H9 (cell line): ENCODE data around the gene NPPC. TPM values are rescaled to one million over a fixed set of nuclear protein-coding genes. Genes with fewer than 3 reads are reported as not detected.

Experiments
- DNase-seq: peaks from one replicate; pipeline ENCODE4 v3.0.0-alpha.2; 2017
- H2AFZ ChIP-seq: one replicate; pipeline ENCODE4 v1.6.1; 2013; ENCODE audit warnings: mild to moderate bottlenecking, low read length, control low read depth, moderate library complexity
- H2AK5ac ChIP-seq: 2 replicates; pipeline ENCODE4 v1.6.1; 2013; ENCODE audit warnings: low read length, control low read depth, mixed read lengths; ENCODE audit not compliant: insufficient read length
- H2BK120ac ChIP-seq: one replicate; pipeline ENCODE4 v1.6.1; 2013; ENCODE audit warnings: low read depth, mild to moderate bottlenecking, low read length, control low read depth, inconsistent platforms; ENCODE audit not compliant: poor library complexity, severe bottlenecking
- H2BK12ac ChIP-seq: 2 replicates; pipeline ENCODE4 v1.6.1; 2013; ENCODE audit warnings: low read length, control low read depth, mixed read lengths, low read depth; ENCODE audit not compliant: insufficient read length
- H2BK15ac ChIP-seq: 2 replicates; pipeline ENCODE4 v1.6.1; 2013; ENCODE audit warnings: low read depth, low read length, control low read depth
- H2BK20ac ChIP-seq: one replicate; pipeline ENCODE4 v1.6.1; 2013; ENCODE audit warnings: low read depth, mild to moderate bottlenecking, low read length, control low read depth, inconsistent platforms; ENCODE audit not compliant: poor library complexity, severe bottlenecking
- H2BK5ac ChIP-seq: 2 replicates; pipeline ENCODE4 v1.6.1; 2013; ENCODE audit warnings: low read length, control low read depth, mixed read lengths; ENCODE audit not compliant: insufficient read length
- H3K14ac ChIP-seq: 2 replicates; pipeline ENCODE4 v1.6.1; 2013; ENCODE audit warnings: low read length, control low read depth; ENCODE audit not compliant: insufficient read depth
- H3K18ac ChIP-seq: 2 replicates; pipeline ENCODE4 v1.6.1; 2013; ENCODE audit warnings: low read depth, mild to moderate bottlenecking, mixed read lengths, low read length, control low read depth; ENCODE audit not compliant: insufficient read length
- H3K23ac ChIP-seq: 2 replicates; pipeline ENCODE4 v1.6.1; 2013; ENCODE audit warnings: low read length, control low read depth, mixed read lengths, low read depth; ENCODE audit not compliant: insufficient read length
- H3K23me2 ChIP-seq: 2 replicates; pipeline ENCODE4 v1.6.1; 2013; ENCODE audit warnings: low read depth, mild to moderate bottlenecking, mixed read lengths, low read length, control low read depth; ENCODE audit not compliant: insufficient read length, poor library complexity, severe bottlenecking
- H3K27ac ChIP-seq: 2 replicates; pipeline ENCODE4 v1.5.1; 2013; ENCODE audit warnings: low read length, control low read depth, mixed read lengths, low read depth; ENCODE audit not compliant: insufficient read length
- H3K27me3 ChIP-seq: 2 replicates; pipeline ENCODE4 v1.6.1; 2013; ENCODE audit warnings: low read length, control low read depth, inconsistent platforms; ENCODE audit not compliant: insufficient read depth
- H3K4ac ChIP-seq: 2 replicates; pipeline ENCODE4 v1.6.1; 2013; ENCODE audit warnings: low read depth, mild to moderate bottlenecking, control low read depth, inconsistent platforms, low read length, moderate library complexity
- H3K4me1 ChIP-seq: 2 replicates; pipeline ENCODE4 v1.6.1; 2013; ENCODE audit warnings: low read length, control low read depth, inconsistent platforms; ENCODE audit not compliant: insufficient read depth
- H3K4me2 ChIP-seq: 2 replicates; pipeline ENCODE4 v1.6.1; 2013; ENCODE audit warnings: low read length, control low read depth, mixed read lengths; ENCODE audit not compliant: insufficient read length, insufficient read depth
- H3K56ac ChIP-seq: 2 replicates; pipeline ENCODE4 v1.6.1; 2013; ENCODE audit warnings: low read depth, mild to moderate bottlenecking, mixed read lengths, low read length, control low read depth; ENCODE audit not compliant: insufficient read length
- H3K79me1 ChIP-seq: 2 replicates; pipeline ENCODE4 v1.6.1; 2013; ENCODE audit warnings: low read depth, mild to moderate bottlenecking, moderate library complexity, low read length, control low read depth, inconsistent platforms; ENCODE audit not compliant: insufficient read depth, poor library complexity, severe bottlenecking
- H3K79me2 ChIP-seq: 2 replicates; pipeline ENCODE4 v1.6.1; 2013; ENCODE audit warnings: low read length, control low read depth, inconsistent platforms; ENCODE audit not compliant: insufficient read depth
- H3K9ac ChIP-seq: 2 replicates; pipeline ENCODE4 v1.6.1; 2013; ENCODE audit warnings: low read length, control low read depth, mixed read lengths; ENCODE audit not compliant: insufficient read length; ENCODE audit errors: extremely low read depth
- H3K9me3 ChIP-seq: one replicate; pipeline ENCODE4 v1.6.1; 2013; ENCODE audit warnings: low read depth, low read length, inconsistent platforms; ENCODE audit not compliant: control insufficient read depth
- H3T11ph ChIP-seq: one replicate; pipeline ENCODE4 v1.6.1; 2013; ENCODE audit warnings: mild to moderate bottlenecking, low read length, control low read depth, inconsistent platforms
- H4K20me1 ChIP-seq: one replicate; pipeline ENCODE4 v1.6.1; 2013; ENCODE audit not compliant: control insufficient read depth, insufficient read length, insufficient read depth
- H4K5ac ChIP-seq: 2 replicates; pipeline ENCODE4 v1.6.1; 2013; ENCODE audit warnings: low read depth, mild to moderate bottlenecking, mixed read lengths, low read length, control low read depth; ENCODE audit not compliant: insufficient read length
- H4K8ac ChIP-seq: replicated peaks from 2 replicates; pipeline ENCODE4 v1.6.1; 2013; ENCODE audit warnings: low read length, control low read depth, mixed read lengths, low read depth; ENCODE audit not compliant: insufficient read length
- H4K91ac ChIP-seq: 2 replicates; pipeline ENCODE4 v1.6.1; 2013; ENCODE audit warnings: low read depth, mild to moderate bottlenecking, moderate library complexity, mixed read lengths, low read length, control low read depth; ENCODE audit not compliant: insufficient read length
- H3K27ac Mint-ChIP-seq, 3 experiments: 2 replicates in 2 of 3; 3 replicates in 1 of 3; pipeline ENCODE4 v1.8.0; 2020 to 2021; ENCODE audit warnings: mixed read lengths in 3 of 3, mild to moderate bottlenecking in 1 of 3, moderate library complexity in 1 of 3
- H3K27me3 Mint-ChIP-seq: 2 replicates; pipeline ENCODE4 v1.8.0; 2021; ENCODE audit warnings: low read depth, mild to moderate bottlenecking, moderate library complexity, mixed read lengths
- H3K36me3 Mint-ChIP-seq, 3 experiments: 2 replicates in 2 of 3; 3 replicates in 1 of 3; pipeline ENCODE4 v1.8.0; 2020 to 2021; ENCODE audit warnings: low read depth in 3 of 3, mixed read lengths in 3 of 3; ENCODE audit not compliant: insufficient read depth in 1 of 3
- H3K4me1 Mint-ChIP-seq, 2 experiments: 2 replicates each; pipeline ENCODE4 v1.8.0; 2020; ENCODE audit warnings: mixed read lengths in 2 of 2
- H3K4me3 Mint-ChIP-seq, 2 experiments: 2 replicates in 1 of 2; 3 replicates in 1 of 2; pipeline ENCODE4 v1.8.0; 2020 to 2021; ENCODE audit warnings: mild to moderate bottlenecking in 2 of 2, mixed read lengths in 2 of 2, moderate library complexity in 1 of 2
- H3K9me3 Mint-ChIP-seq, 2 experiments: 2 replicates in 1 of 2; 3 replicates in 1 of 2; pipeline ENCODE4 v1.8.0; 2020; ENCODE audit warnings: mild to moderate bottlenecking in 2 of 2, mixed read lengths in 2 of 2, moderate library complexity in 1 of 2
- WGBS: extraction: QIAGEN DNeasy Blood & Tissue Kit; methylation state at CpG from one replicate; pipeline ENCODE4 v1.1.7; 2013; ENCODE audit warnings: missing lambda C conversion rate, low lambda C conversion rate, mixed read lengths; ENCODE audit not compliant: insufficient read length; ENCODE audit errors: extremely low coverage; 5-methylcytosine and 5-hydroxymethylcytosine counted together
- total RNA-seq: library from RNA; stranded (reverse); gene quantifications from 2 replicates; pipeline ENCODE4 v1.2.1, GENCODE V29; 2021
- TF ChIP-seq, protein P1 (sequence below): fragments of 200-600 bp; sonication (generic); conservative IDR thresholded peaks from 3 replicates; pipeline ENCODE4 v1.8.0; 2021; ENCODE audit warnings: antibody characterized with exemption, mild to moderate bottlenecking

The NPPC gene
- total RNA-seq, 1 experiment from 2014 or later, result 1.1 TPM

DNA sequence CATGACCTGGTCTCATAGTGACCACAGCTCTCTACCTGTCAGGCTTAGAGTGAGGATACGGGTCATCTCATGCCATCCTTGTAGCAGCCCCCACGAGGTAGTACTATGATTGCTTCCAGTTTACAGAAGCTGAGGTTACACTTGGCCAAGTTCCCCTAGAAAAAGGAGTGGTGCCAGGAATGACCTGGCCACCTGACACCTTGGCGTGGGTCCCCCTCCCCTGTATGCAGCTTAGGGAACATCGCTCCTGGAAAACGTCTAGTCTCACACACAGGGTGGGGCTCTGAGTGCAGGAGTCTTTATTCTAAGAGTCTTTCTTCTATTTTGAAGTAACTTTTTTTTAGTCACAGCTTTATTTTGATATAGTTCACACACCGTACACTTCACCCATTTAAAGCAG is 14.8 kb downstream of the NPPC start:
- no peaks in the 10 kb centered on the region for H3K27me3 ChIP-seq
- no peak overlapping the region for H2BK15ac ChIP-seq
- no peak overlapping the region for H3K18ac ChIP-seq
- WGBS, result no CpG with 5 or more reads among the region's 6 CpGs
- no peak overlapping the region for H3K9ac ChIP-seq
- no peaks in the 10 kb centered on the region for H4K20me1 ChIP-seq
- no peak overlapping the region for H4K8ac ChIP-seq
- H2AFZ ChIP-seq, result no peak overlapping the region
- no peak overlapping the region for H2BK5ac ChIP-seq
- DNase-seq, result no peak
- no peak overlapping the region for H2BK12ac ChIP-seq
- H3K79me1 ChIP-seq, result no peaks in the 10 kb centered on the region
- H3K4me3 Mint-ChIP-seq, result no peak overlapping the region
- no peak overlapping the region for H3K4me2 ChIP-seq
- H3K4me1 ChIP-seq, result no peaks in the 10 kb centered on the region
- no peak overlapping the region for H3K27ac ChIP-seq
- H3K27me3 Mint-ChIP-seq, result peaks cover 5% of the 10 kb centered on the region
- no peak overlapping the region for H3K23ac ChIP-seq
- H2BK120ac ChIP-seq, result no peak overlapping the region
- H3K27ac Mint-ChIP-seq, result peak overlapping the region in 1 of 3 experiments; percentile 44; a peak in 1 of 7 replicates
- no peaks in the 10 kb centered on the region for H3K36me3 Mint-ChIP-seq
- H3K23me2 ChIP-seq, result no peaks in the 10 kb centered on the region
- H3T11ph ChIP-seq, result no peak overlapping the region
- H3K4ac ChIP-seq, result no peak overlapping the region
- H2BK20ac ChIP-seq, result no peak overlapping the region
- H3K56ac ChIP-seq, result no peak overlapping the region
- peaks cover 13 to 21% of the 10 kb centered on the region in 2 experiments for H3K4me1 Mint-ChIP-seq
- TF ChIP-seq, protein P1, sequence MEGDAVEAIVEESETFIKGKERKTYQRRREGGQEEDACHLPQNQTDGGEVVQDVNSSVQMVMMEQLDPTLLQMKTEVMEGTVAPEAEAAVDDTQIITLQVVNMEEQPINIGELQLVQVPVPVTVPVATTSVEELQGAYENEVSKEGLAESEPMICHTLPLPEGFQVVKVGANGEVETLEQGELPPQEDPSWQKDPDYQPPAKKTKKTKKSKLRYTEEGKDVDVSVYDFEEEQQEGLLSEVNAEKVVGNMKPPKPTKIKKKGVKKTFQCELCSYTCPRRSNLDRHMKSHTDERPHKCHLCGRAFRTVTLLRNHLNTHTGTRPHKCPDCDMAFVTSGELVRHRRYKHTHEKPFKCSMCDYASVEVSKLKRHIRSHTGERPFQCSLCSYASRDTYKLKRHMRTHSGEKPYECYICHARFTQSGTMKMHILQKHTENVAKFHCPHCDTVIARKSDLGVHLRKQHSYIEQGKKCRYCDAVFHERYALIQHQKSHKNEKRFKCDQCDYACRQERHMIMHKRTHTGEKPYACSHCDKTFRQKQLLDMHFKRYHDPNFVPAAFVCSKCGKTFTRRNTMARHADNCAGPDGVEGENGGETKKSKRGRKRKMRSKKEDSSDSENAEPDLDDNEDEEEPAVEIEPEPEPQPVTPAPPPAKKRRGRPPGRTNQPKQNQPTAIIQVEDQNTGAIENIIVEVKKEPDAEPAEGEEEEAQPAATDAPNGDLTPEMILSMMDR, result no peak
- H4K5ac ChIP-seq, result no peak overlapping the region
- no peak overlapping the region for H4K91ac ChIP-seq
- no peak overlapping the region for H3K14ac ChIP-seq
- no peaks in the 10 kb centered on the region for H3K9me3 Mint-ChIP-seq
- no peaks in the 10 kb centered on the region for H3K9me3 ChIP-seq
- no peaks in the 10 kb centered on the region for H3K79me2 ChIP-seq
- H2AK5ac ChIP-seq, result no peak overlapping the region
